Parietal lobe (tissue), 2 donors: Measurements from ENCODE around the gene NDEL1. TPM values are rescaled to one million over a fixed set of nuclear protein-coding genes. Genes with fewer than 3 reads are reported as not detected.

Source experiments
- small RNA-seq: library from RNA; depleted of rRNA; stranded (forward); fragments of <200 nt; gene quantifications from one replicate; pipeline ENCODE3, GENCODE V24; 2014; ENCODE audit warnings: low replicate concordance
- total RNA-seq: library from RNA; depleted of rRNA; stranded (reverse); fragments of >200 nt; gene quantifications from one replicate; pipeline ENCODE4 v1.2.3, GENCODE V29; 2014

NDEL1 gene, protein sequence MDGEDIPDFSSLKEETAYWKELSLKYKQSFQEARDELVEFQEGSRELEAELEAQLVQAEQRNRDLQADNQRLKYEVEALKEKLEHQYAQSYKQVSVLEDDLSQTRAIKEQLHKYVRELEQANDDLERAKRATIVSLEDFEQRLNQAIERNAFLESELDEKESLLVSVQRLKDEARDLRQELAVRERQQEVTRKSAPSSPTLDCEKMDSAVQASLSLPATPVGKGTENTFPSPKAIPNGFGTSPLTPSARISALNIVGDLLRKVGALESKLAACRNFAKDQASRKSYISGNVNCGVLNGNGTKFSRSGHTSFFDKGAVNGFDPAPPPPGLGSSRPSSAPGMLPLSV
- 70.7 TPM for total RNA-seq

DNA sequence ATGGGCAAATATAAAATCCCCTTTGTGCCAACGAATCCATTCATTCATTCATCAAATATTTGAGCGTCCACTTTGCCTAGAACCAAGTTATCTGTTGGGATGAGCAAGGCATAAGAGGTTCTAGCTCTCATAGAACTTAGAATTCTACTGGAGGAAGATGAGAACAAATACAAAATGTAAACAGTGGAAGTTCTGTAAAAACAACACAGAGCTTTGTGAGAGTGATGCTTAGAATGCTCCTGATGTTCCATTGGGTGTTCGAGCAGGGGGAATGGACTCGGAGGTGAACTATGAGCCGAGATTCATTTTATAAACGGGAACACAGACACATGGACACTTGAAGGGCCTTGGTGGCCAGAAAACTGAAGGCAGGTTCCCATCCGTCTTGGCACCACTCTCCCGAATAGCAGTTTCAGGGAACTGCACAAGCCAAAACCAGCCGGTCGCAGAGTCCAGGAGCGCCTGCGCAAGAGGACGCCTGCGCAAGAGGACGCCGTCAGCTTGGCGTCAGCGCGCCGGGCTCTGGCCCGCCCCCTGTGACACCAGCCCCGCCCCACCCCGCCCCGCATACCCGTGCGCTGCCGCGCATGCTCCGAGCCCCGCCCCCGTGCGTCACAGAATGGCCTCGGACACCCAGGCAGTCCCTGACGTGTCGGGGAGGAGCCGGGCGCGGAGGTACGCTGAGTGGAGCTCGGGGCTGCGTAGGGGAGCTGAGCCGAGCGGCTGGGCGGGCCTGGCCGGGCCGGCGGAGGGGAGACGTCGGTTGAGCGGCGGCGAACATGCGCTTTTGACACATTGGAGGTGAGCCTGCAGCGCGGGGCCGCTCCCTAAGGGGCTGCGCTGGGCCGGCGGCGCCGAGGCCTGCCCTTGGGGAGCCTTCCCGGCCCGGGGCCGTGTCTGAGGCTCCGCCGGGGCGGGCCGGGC is at the start of gene NDEL1:
Gene NDEL1 (plus strand): TSS at position 640 of the 924 bp plus-strand sequence. CDS start 8,388 bp downstream, outside the sequence.

DNA sequence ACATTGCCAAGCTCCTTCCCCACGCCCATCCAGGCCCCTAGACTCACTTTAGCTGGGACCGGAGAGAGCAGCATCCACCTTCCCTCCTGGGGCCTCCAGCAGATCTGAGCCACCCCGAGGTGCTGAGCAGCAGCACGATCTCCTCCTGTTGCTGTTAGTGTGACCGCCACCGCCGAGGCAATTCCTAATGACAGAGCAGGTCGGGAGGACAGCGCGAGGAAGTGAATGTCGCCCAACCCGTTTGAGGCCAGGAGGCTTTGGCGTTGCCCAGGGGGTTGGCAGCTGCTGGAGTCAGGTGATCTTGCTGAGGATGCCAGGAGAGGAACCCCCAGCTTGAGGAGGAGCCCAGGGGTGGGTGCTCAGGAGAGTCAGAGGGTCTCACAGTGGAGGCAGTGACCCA is 38.0 kb upstream of the NDEL1 start, which contains the start of gene RNF222:
Gene RNF222 (minus strand): TSS at position 192 of the 400 bp plus-strand sequence. CDS start 4,366 bp downstream, outside the sequence.

Small RNA genes within 50 kb of the gene (small RNA-seq; reads per million reads assigned to genes)
- not detected for gene RNU7-43P

Other genes starting within 250 kb of the NDEL1 start
- gene BORCS6, start 245.7 kb upstream of the NDEL1 start, total RNA-seq: 4.1 TPM
- 10.0 TPM for gene AURKB, start 225.3 kb upstream of the NDEL1 start, total RNA-seq
- gene CTC1, start 187.8 kb upstream of the NDEL1 start, total RNA-seq: 36.0 TPM
- gene PFAS, start 186.6 kb upstream of the NDEL1 start, total RNA-seq: 35.1 TPM
- 5.6 TPM for gene RANGRF, start 147.2 kb upstream of the NDEL1 start, total RNA-seq
- 0.31 TPM for gene SLC25A35, start 140.5 kb upstream of the NDEL1 start, total RNA-seq
- gene ARHGEF15, start 125.6 kb upstream of the NDEL1 start, total RNA-seq: 0.63 TPM
- gene ODF4, start 96.0 kb upstream of the NDEL1 start, total RNA-seq: not detected
- gene RPL26, start 52.7 kb upstream of the NDEL1 start, total RNA-seq: 3,473 TPM
- gene RNF222, start 38.1 kb upstream of the NDEL1 start, total RNA-seq: not detected
- gene MYH10, start 194.8 kb downstream of the NDEL1 start, total RNA-seq: 210 TPM